Left renal cortex interstitium (tissue), 4 donors: ENCODE measurements around the gene KRT16. TPM values are rescaled to one million over a fixed set of nuclear protein-coding genes. Genes with fewer than 3 reads are reported as not detected.
"Not testable (repeated sequence)": the region's sequence is repeated elsewhere in the genome, so short reads cannot be mapped to it uniquely, and the experiment has no call there.

ENCODE experiments used
- DNase-seq, 4 donors: peaks; one replicate each; pipeline ENCODE4 v3.0.0-alpha.2; 2013; ENCODE audit warnings: low read depth in 4 of 4, low spot score in 2 of 4, missing footprints in 1 of 4
- polyA plus RNA-seq, 4 donors: library from polyadenylated mRNA; unstranded; fragments of 120-200 nt; gene quantifications; one replicate each; pipeline ENCODE4 v1.2.1, GENCODE V29; 2013; ENCODE audit not compliant: insufficient read length in 4 of 4

Gene KRT16
- polyA plus RNA-seq, 4 donors: not detected

DNA sequence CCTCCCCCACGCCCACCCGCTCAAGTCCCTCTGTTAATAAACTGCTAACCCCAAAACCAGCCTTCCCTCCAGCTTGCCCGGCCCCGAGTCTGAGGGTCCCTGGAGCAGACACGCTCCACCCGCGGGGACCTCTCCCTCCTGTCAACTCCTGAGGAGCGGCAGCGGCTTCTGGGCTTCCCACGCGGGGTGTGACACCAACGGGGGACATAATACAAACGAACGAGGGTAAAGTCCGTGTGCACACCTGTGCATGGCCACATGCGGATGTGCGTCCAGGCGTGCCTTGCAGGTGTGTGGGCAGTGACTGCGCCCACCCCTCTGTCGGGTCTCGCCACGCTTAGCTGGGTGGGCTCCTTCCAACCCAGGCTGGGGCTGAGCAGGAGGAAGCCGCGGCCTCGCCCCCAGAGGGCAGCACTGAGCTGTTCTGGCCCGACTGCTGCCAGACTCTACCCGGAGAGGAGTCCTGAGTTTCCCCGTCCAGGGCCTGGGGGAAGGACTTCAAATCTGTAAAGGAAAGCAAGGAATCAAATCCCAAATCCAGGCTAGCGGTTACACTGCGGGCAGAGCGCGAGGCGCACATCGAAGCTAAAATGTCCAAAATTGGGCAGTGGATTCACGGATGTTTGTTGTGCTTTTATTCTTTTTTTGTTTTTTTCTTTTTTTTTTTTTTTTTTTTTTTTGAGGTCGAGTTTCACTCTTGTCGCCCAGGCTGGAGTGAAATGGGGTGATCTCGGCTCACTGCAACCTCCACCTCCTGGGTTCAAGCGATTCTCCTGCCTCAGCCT, 36.0 kb upstream of the KRT16 start:
- peak in 1 of 4 donors; percentile 74 for DNase-seq

DNA sequence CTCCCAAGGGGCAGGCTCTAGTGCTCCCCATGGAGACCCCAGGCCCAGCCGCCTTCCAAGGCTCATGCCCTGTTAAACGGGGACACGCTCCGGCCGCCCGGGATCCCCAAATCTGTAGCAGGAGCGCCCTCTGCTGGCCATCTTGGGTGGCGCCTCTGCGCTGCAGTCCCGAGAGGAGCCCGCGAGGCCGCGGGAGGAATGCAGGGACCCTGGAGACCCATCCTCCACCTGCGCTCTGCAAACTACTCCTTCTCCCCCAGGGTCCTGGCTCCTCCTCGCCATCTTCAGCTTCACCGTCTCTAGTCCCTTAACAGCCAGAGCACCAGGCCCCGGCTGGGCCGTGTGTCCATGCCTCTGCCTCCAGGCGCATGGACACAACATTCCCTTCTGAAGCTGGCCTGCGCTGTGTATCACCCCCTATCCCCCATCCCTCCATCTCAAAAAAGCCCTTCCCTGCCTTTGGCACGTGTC, 35.4 kb upstream of the KRT16 start:
- peak in 2 of 4 donors; percentile 76 to 80 for DNase-seq

DNA sequence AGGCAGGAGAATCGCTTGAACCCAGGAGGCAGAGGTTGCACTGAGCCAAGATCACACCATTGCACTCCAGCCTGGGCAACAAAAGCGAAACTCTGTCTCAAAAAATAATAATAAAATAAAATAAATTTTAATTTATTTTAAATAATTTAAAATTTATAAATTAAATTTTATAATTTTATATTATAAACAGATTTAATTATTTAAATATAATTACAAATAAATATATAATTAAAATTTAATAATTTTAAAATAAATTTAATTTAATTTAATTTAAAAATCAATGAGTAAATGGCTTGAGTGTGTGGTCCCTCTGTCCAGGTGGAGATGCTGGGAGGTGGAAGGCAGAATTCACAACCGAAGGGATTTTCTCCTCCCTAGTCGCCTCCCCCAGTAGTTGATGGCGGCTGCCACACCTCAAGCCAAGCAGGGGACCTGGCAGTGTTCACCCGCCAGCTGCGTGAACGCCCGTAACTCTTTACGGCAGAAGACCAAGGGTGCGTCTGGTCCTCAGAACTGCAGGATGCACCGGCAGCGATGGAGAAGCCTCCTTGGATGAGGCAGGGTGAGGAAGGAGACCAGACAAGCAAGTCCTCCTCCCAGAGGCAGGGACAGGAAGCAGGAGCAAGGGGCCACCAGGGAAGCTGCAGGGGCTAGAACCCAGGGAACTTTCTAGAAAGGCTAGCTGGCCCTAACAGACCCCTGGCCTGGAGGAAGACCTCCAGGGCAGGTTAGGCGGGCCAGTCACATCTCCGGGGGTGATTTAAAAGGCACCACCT, 34.7 kb upstream of the KRT16 start:
- no peak for DNase-seq

GRCh38 chr17:41642252-41643156, 29.9 kb upstream of the KRT16 start:
- DNase-seq: no peak

- DNase-seq: not testable (repeated sequence)
Measured at GRCh38 chr17:41640596-41640995, 28.0 kb upstream of the KRT16 start.

- no peak for DNase-seq
Measured at GRCh38 chr17:41639492-41640473, 27.2 kb upstream of the KRT16 start.

- DNase-seq: no peak
Measured at GRCh38 chr17:41638941-41639340, 26.4 kb upstream of the KRT16 start.

DNA sequence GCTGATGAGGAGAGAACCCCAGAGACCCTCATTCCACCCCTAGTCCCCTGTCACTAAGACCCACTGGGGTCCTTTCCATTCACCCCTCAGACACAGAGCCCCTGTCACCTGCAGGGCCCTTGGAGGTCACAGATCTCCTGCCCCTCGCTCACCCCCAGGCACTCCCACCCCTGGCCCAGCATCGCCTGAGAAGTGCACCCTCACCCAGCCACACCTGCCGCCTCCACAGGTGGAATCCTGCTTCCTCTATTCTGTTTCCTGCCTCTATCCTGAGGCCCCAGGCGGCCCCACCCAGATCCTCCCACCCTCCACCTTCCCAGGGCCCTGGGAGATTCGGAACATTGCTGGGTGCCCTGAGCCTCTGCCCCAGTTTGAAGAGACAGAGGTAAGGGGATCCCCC, 25.6 kb upstream of the KRT16 start:
- DNase-seq: no peak

- DNase-seq: no peak
Measured at GRCh38 chr17:41636652-41637051, 24.1 kb upstream of the KRT16 start.

DNA sequence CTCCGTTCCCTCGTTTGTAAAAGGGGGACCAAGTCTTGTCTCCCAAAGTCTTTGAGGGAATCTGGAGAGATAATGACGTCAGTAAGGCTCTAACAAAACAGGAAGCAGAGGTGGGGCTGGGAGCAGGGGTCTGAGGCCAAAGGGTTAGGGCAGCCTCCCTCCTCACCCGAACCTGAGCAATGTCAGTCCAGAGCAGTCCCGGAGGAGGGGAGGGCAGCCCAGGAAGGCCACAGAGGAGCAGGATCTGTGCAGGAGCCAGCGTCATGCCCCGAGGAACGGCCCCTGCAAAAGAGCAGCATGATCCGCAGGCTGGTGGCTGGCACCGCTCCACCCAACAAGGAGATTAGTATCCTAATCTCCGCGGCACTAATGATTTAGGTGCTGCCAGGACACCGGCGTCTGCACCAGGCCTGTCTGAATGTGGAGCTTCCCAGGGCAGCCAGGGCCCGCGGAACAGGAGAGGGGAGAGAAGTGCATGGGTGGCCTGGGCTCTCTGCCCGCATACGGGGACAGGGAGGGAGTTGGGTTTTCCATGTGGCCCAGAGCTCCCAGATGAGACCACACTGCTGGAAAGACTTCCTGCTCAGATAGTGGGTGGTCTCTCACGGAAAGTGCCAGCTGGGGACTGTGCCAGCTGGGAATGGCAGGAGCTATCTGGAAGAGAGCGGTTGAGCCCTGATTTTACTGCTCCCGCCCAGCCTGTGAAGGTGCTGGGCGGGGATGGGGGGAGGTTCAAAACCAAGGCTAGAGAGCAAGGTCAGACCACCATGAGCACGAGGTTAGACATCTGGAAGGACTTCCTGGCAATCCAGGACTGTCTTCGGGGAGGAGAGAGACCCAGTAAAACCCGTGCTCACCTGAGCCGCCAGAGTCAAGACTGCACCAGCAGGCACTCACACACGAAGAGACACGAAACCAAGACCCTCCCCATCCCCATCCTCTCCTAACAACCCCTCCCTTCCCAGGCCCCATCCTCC, 22.8 kb upstream of the KRT16 start:
- no peak for DNase-seq

GRCh38 chr17:41634639-41635038, 22.1 kb upstream of the KRT16 start:
- no peak for DNase-seq

GRCh38 chr17:41633556-41634199, 21.1 kb upstream of the KRT16 start:
- DNase-seq: no peak

GRCh38 chr17:41632482-41633105, 20.0 kb upstream of the KRT16 start:
- DNase-seq: no peak

DNA sequence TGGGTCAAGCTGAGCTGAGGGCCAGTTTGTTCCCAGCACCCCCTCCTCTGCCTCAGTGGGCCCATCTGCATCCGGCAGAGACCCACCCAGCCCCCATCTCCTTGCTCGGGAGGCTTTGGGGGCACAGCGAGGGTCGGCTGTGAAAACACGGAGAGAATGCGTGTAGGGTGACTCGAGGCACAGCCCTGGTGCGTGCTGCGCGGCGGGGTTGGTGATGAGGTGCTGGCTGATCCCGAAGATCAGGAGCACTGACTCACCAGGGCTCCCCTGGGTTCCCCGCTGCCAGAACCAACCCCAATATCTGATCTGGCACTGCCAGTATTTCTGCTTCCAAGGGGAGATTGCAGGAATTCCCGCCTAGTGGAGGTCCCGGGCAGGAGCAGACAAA, 19.3 kb upstream of the KRT16 start:
- no peak for DNase-seq

- DNase-seq: no peak
Measured at GRCh38 chr17:41631025-41631897, 18.7 kb upstream of the KRT16 start.

DNA sequence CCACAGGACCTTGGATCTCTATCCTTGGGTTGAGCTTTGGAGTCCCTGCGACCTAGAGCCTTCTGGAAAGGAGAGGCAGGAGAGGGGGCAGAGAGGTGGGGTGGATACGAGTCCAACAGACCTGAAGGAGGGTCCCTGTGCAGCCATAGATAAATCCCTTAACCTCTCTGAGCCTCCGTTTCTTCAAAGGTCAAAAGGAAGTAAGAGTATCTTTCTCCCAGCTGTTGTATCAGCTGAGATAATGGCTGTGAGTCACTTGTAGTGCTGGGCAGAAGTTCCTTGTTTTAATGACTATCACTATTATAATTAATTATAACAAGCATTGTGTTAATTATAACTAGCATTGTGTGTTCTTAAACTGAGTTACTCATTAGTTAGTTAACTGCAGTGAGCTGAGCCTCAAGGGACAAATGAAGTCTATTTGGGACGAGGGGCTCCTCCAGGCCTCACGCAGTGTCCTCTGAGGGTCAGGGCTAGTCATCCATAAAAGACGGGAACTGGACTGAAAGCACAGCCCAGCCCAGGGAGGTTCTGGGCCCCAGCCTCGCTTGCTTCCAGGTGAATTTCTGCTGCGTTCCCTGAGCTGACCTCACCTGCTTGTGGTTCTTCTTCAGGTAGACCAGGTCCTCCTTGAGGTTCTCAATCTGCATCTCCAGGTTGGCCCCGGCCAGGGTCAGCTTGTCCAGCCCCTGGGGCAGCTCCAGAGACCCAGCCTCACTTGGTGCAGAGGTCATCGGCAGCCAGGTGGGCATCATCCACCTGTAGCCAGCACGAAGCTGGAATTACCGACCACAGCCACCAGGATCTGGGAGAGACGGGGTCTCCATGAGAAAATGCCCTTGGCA, 17.5 kb upstream of the KRT16 start:
- no peak for DNase-seq
